ENCODE data around the gene TEX9.
"Not testable (repeated sequence)": the region's sequence is repeated elsewhere in the genome, so short reads cannot be mapped to it uniquely, and the experiment has no call there.

The TEX9 gene

GRCh38 chr15:56366211-56366610 lies 985 bp downstream of the TEX9 start:
- no peak for DNase-seq (ENCODE audit: low read depth)

- no peak for DNase-seq (ENCODE audit: low read depth)
Measured at GRCh38 chr15:56367156-56367555, 1.9 kb downstream of the TEX9 start.

- DNase-seq (ENCODE audit: low read depth), result no peak
Measured at GRCh38 chr15:56369234-56369633, 4.0 kb downstream of the TEX9 start.

GRCh38 chr15:56371495-56372147 lies 6.4 kb downstream of the TEX9 start:
- no peak for DNase-seq (ENCODE audit: low read depth)

GRCh38 chr15:56374693-56375092 lies 9.5 kb downstream of the TEX9 start:
- DNase-seq (ENCODE audit: low read depth), result not testable (repeated sequence)

- not testable (repeated sequence) for DNase-seq (ENCODE audit: low read depth)
Measured at GRCh38 chr15:56377822-56378221, 12.6 kb downstream of the TEX9 start.

- DNase-seq (ENCODE audit: low read depth), result no peak
Measured at GRCh38 chr15:56383010-56383409, 17.8 kb downstream of the TEX9 start.

- DNase-seq (ENCODE audit: low read depth), result no peak
Measured at GRCh38 chr15:56385908-56386307, 20.7 kb downstream of the TEX9 start.

GRCh38 chr15:56390739-56391267 lies 25.6 kb downstream of the TEX9 start:
- DNase-seq (ENCODE audit: low read depth), result no peak

GRCh38 chr15:56393277-56393676 lies 28.1 kb downstream of the TEX9 start:
- no peak for DNase-seq (ENCODE audit: low read depth)

GRCh38 chr15:56394909-56395308 lies 29.7 kb downstream of the TEX9 start:
- no peak for DNase-seq (ENCODE audit: low read depth)

GRCh38 chr15:56397325-56397724 lies 32.1 kb downstream of the TEX9 start:
- not testable (repeated sequence) for DNase-seq (ENCODE audit: low read depth)

- DNase-seq (ENCODE audit: low read depth), result not testable (repeated sequence)
Measured at GRCh38 chr15:56399209-56399608, 34.0 kb downstream of the TEX9 start.

- DNase-seq (ENCODE audit: low read depth), result no peak
Measured at GRCh38 chr15:56410721-56411120, 45.5 kb downstream of the TEX9 start.

- no peak for DNase-seq (ENCODE audit: low read depth)
Measured at GRCh38 chr15:56411122-56411749, 46.0 kb downstream of the TEX9 start.

- not testable (repeated sequence) for DNase-seq (ENCODE audit: low read depth)
Measured at GRCh38 chr15:56413114-56413733, 48.0 kb downstream of the TEX9 start.

GRCh38 chr15:56425276-56425675 lies 60.0 kb downstream of the TEX9 start:
- DNase-seq (ENCODE audit: low read depth), result no peak

GRCh38 chr15:56425976-56426375 lies 60.8 kb downstream of the TEX9 start:
- DNase-seq (ENCODE audit: low read depth), result no peak

GRCh38 chr15:56428821-56429458 lies 63.7 kb downstream of the TEX9 start:
- no peak for DNase-seq (ENCODE audit: low read depth)

- no peak for DNase-seq (ENCODE audit: low read depth)
Measured at GRCh38 chr15:56432304-56432703, 67.1 kb downstream of the TEX9 start.

- no peak for DNase-seq (ENCODE audit: low read depth)
Measured at GRCh38 chr15:56440214-56440770, 75.1 kb downstream of the TEX9 start.

- DNase-seq (ENCODE audit: low read depth), result no peak
Measured at GRCh38 chr15:56442354-56442753, 77.1 kb downstream of the TEX9 start.

Data from stimulated activated CD8-positive, alpha-beta memory T cell treated with anti-CD3 and anti-CD28 coated beads, Interleukin-15, amount 100 ng/mL, for 1 hour (primary cell).